PC-9 (cell line): ENCODE data around the gene HES1. TPM values are rescaled to one million over a fixed set of nuclear protein-coding genes. Genes with fewer than 3 reads are reported as not detected.

Experiments
- BruUV-seq: library from RNA; stranded (reverse); fragments of 400-500 nt; replicated peaks from 2 replicates; lab custom pipeline; 2021; lab: Mats Ljungman, UMichigan
- CTCF ChIA-PET: fragments of 300-600 bp; sonication (Branson Sonifier 250); formaldehyde crosslinking; loops from one replicate; lab custom pipeline; 2022; ENCODE audit warnings: antibody characterized with exemption; lab: Charles Lee
- POLR2A ChIA-PET: fragments of 300-600 bp; sonication (Branson Sonifier 250); formaldehyde crosslinking; loops from one replicate; lab custom pipeline; 2022; ENCODE audit warnings: antibody characterized with exemption; ENCODE audit not compliant: unreplicated experiment; lab: Charles Lee
- DNase-seq, 2 experiments: peaks; one replicate each; pipeline versions ENCODE4 v3.0.0 to v3.0.0-alpha.2; 2015 to 2022; ENCODE audit warnings: mixed read lengths in 1 of 2
- H2AFZ ChIP-seq: fragments of 200-600 bp; sonication (generic); 2 replicates; pipeline ENCODE4 v1.8.1; 2017; ENCODE audit warnings: antibody characterized with exemption
- H3F3A ChIP-seq: fragments of 200-600 bp; sonication (generic); 2 replicates; pipeline ENCODE4 v1.8.1; 2017; ENCODE audit warnings: antibody characterized with exemption, mild to moderate bottlenecking, low read depth; ENCODE audit not compliant: insufficient read depth
- H3K27ac ChIP-seq: fragments of 200-600 bp; sonication (generic); 2 replicates; pipeline ENCODE4 v1.6.1; 2016; ENCODE audit warnings: mixed run types
- H3K27me3 ChIP-seq: fragments of 200-600 bp; sonication (generic); 2 replicates; pipeline ENCODE4 v1.6.1; 2016; ENCODE audit warnings: low read depth, mixed run types; ENCODE audit not compliant: insufficient read depth
- H3K36me3 ChIP-seq: fragments of 200-600 bp; sonication (generic); 2 replicates; pipeline ENCODE4 v1.6.1; 2016; ENCODE audit warnings: low read depth, mixed run types
- H3K4me1 ChIP-seq: fragments of 200-600 bp; sonication (generic); replicated peaks from 2 replicates; pipeline ENCODE4 v1.6.1; 2016; ENCODE audit warnings: mixed run types; ENCODE audit not compliant: insufficient read depth
- H3K4me2 ChIP-seq: fragments of 200-600 bp; sonication (generic); 2 replicates; pipeline ENCODE4 v1.6.1; 2017; ENCODE audit warnings: mixed run types
- H3K4me3 ChIP-seq: fragments of 200-600 bp; sonication (generic); 2 replicates; pipeline ENCODE4 v1.6.1; 2016; ENCODE audit warnings: mixed run types
- H3K79me2 ChIP-seq: fragments of 200-600 bp; sonication (generic); 2 replicates; pipeline ENCODE4 v1.6.1; 2017; ENCODE audit warnings: low read depth, mixed run types
- H3K9me2 ChIP-seq: fragments of 200-600 bp; sonication (generic); 2 replicates; pipeline ENCODE4 v1.8.1; 2017; ENCODE audit warnings: mild to moderate bottlenecking; ENCODE audit not compliant: insufficient read depth
- H3K9me3 ChIP-seq: fragments of 200-600 bp; sonication (generic); 2 replicates; pipeline ENCODE4 v1.8.1; 2016; ENCODE audit warnings: low read depth; ENCODE audit not compliant: insufficient read depth
- H4K20me1 ChIP-seq: fragments of 200-600 bp; sonication (generic); 2 replicates; pipeline ENCODE4 v1.8.1; 2017; ENCODE audit not compliant: insufficient read depth
- EZH2 ChIP-seq: fragments of 200-600 bp; sonication (generic); IDR thresholded peaks from 2 replicates; pipeline ENCODE4 v1.8.0; 2017; ENCODE audit warnings: antibody characterized with exemption, low read depth
- intact Hi-C: fragments of 100-400 bp; cut with micrococcal nuclease; formaldehyde crosslinking; loops from one replicate; pipeline ENCODE4 v1.10.0; 2022; ENCODE audit not compliant: unreplicated experiment
- total RNA-seq: library from RNA; stranded (reverse); gene quantifications from 2 replicates; pipeline ENCODE4 v1.2.3, GENCODE V29; 2021
- TF ChIP-seq, protein P1 (sequence below): fragments of 200-600 bp; sonication (generic); conservative IDR thresholded peaks from 2 replicates; pipeline ENCODE4 v1.6.1; 2017; ENCODE audit warnings: mixed run types, antibody characterized with exemption, mild to moderate bottlenecking, moderate library complexity

The HES1 gene
- total RNA-seq, 1 experiment from 2014 or later, result 66.5 TPM

DNA sequence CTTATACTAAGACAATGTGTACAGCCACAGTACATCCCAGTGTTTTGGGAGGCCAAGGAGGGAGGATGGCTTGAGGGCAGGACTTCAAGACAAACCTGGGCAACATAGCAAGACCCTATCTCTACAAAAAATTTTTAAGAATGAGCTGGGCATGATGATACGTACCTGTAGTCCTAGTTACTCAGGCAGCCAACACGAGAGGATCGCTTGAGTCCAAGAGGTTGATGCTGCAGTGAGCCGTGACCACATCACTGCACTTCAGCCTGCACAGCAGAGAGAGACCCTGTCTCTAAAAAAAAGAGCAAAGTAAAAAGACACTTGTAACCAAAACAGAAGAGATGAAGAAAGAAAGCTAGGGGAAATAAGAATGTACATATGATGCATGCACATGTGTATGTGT is 38.5 kb downstream of the HES1 start:
- Histone ChIP-seq H3K4me1 (0 out of 2 replicates have a peak, but pooled peaks cover 4% of the 10 kb centered on the region), H4K20me1 (no peaks in the 10 kb centered on the region), H3K4me3 (no peak overlapping the region), H3K27me3 (no peaks in the 10 kb centered on the region), H2AFZ (no peak overlapping the region), H3F3A (no peaks in the 10 kb centered on the region), H3K36me3 (no peaks in the 10 kb centered on the region), H3K4me2 (no peak overlapping the region), H3K9me3 (no peaks in the 10 kb centered on the region), H3K79me2 (no peaks in the 10 kb centered on the region), H3K27ac (no peak overlapping the region), H3K9me2 (no peaks in the 10 kb centered on the region)
- POLR2A ChIA-PET, result no interaction called here
- BruUV-seq, result no TSS peak
- CTCF ChIA-PET, result no interaction called here
- intact Hi-C loops, result no loop called here
- no peak for TF ChIP-seq EZH2
- TF ChIP-seq, protein P1, sequence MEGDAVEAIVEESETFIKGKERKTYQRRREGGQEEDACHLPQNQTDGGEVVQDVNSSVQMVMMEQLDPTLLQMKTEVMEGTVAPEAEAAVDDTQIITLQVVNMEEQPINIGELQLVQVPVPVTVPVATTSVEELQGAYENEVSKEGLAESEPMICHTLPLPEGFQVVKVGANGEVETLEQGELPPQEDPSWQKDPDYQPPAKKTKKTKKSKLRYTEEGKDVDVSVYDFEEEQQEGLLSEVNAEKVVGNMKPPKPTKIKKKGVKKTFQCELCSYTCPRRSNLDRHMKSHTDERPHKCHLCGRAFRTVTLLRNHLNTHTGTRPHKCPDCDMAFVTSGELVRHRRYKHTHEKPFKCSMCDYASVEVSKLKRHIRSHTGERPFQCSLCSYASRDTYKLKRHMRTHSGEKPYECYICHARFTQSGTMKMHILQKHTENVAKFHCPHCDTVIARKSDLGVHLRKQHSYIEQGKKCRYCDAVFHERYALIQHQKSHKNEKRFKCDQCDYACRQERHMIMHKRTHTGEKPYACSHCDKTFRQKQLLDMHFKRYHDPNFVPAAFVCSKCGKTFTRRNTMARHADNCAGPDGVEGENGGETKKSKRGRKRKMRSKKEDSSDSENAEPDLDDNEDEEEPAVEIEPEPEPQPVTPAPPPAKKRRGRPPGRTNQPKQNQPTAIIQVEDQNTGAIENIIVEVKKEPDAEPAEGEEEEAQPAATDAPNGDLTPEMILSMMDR, result no peak
- DNase-seq, result no peak

DNA sequence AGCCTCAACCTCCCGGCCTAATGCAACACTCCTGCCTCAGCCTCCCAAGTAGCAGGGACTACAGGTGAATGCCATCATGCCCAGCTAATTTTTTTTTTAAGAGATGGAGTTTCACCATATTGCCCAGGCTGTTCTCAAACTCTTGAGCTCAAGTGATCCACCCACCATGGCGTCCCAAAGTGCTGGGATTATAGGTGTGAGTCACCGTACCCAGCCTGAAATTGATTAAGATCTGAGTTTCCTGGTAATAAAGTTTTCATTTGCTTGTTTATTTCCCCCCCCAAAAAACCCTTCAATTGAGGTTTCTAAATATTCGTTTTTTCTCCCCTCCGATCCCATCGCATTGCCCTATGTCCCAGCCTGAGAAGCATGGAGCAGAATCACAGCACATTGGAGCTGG is 39.0 kb downstream of the HES1 start:
- no peaks in the 10 kb centered on the region for H3K36me3 ChIP-seq
- CTCF ChIA-PET, result no interaction called here

DNA sequence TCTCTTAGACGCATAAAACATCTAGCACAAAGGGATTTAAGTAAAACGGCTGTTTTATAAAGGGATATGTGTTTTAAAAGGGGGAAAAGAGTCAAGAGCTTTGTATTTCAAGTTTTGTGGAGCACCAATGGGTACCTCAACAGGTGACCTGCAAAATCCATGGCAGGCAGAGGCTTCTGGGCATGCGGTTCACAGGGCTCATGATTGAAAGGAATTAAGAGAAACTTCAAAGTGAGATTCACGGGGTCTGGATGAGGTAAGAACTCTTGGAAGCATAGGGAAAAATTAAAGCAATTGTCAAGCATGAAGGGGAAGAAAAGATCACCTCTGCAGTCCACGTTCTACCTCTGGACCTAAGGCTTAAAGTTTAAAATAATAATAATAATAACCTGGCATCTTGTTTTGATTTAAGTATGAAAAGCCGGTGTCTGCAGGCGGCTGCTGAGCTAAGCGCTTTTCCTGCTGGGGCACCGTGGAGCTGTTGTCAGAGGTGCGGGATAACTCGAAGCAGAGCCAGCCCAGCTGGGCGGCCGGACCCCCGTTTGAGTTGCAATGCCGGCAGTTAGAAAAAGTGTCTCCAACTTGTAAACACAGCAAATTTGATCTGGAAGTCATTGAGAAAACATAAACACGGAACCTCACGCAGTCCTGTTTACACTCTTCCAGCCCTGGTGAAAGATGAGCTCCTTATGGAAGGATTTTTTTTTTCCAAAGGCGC is 40.5 kb downstream of the HES1 start:
- Histone ChIP-seq H2AFZ (no peak overlapping the region), H3F3A (no peaks in the 10 kb centered on the region), H3K27ac (no peak overlapping the region), H4K20me1 (no peaks in the 10 kb centered on the region), H3K36me3 (no peaks in the 10 kb centered on the region), H3K27me3 (no peaks in the 10 kb centered on the region), H3K9me2 (no peaks in the 10 kb centered on the region), H3K4me3 (no peak overlapping the region), H3K4me2 (no peak overlapping the region), H3K79me2 (no peaks in the 10 kb centered on the region), H3K9me3 (no peaks in the 10 kb centered on the region), H3K4me1 (0 out of 2 replicates have a peak, but pooled peaks cover 4% of the 10 kb centered on the region)
- TF ChIP-seq, protein P1, result no peak
- TF ChIP-seq EZH2, result no peak
- no TSS peak for BruUV-seq
- CTCF ChIA-PET, result interaction anchor here (0.7 kb wide), 1 partner anchor 138 kb away, joined by 4 read pairs; no protein-coding TSS in a partner anchor
- POLR2A ChIA-PET, result no interaction called here
- DNase-seq, result no peak
- intact Hi-C loops, result no loop called here

More for the DNA sequence above, 39.0 kb downstream of the HES1 start:
- H3K4me1 ChIP-seq, result 0 out of 2 replicates have a peak, but pooled peaks cover 4% of the 10 kb centered on the region
- TF ChIP-seq EZH2, result no peak
- TF ChIP-seq, protein P1, result no peak
- H3K4me2 ChIP-seq, result no peak overlapping the region
- H3K4me3 ChIP-seq, result no peak overlapping the region
- no TSS peak for BruUV-seq
- POLR2A ChIA-PET, result no interaction called here
- no peaks in the 10 kb centered on the region for H3K79me2 ChIP-seq
- H3F3A ChIP-seq, result no peaks in the 10 kb centered on the region
- no peak for DNase-seq
- no peaks in the 10 kb centered on the region for H4K20me1 ChIP-seq
- no peaks in the 10 kb centered on the region for H3K27me3 ChIP-seq
- H3K9me2 ChIP-seq, result no peaks in the 10 kb centered on the region
- intact Hi-C loops, result no loop called here
- H2AFZ ChIP-seq, result no peak overlapping the region
- no peak overlapping the region for H3K27ac ChIP-seq
- no peaks in the 10 kb centered on the region for H3K9me3 ChIP-seq
